ENCODE data around the gene GSE1. TPM values are rescaled to one million over a fixed set of nuclear protein-coding genes. Genes with fewer than 3 reads are reported as not detected.
A peak's percentile ranks its signal among the peaks of the same experiment; 100 is the strongest.

Gene GSE1
- total RNA-seq, result 10 to 100 TPM; 18.5 to 27.9 TPM

- Mint-ChIP-seq H3K36me3 (no peaks in the 10 kb centered on the region), H3K27ac (no peak within 1 kb of the TSS), H3K9me3 (no peaks in the 10 kb centered on the region)
- ATAC-seq (peak; percentile 54 to 63), DNase-seq (ENCODE audit: low spot score in 2 of 2) (peak; percentile 72 to 89)
Measured at GRCh38 chr16:85612801-85613603, at the start of gene GSE1. TSS of gene GSE1 (plus strand) at chr16:85613322. CDS start at chr16:85613392, 70 bp downstream.

- ATAC-seq, result peak in 1 of 2 donors; percentile 3
- Mint-ChIP-seq H3K9me3 (no peaks in the 10 kb centered on the region), H3K27ac (peak overlapping the region in 1 of 2 donors; percentile 25), H3K36me3 (peaks cover 0 to 9% of the 10 kb centered on the region in 2 donors)
- DNase-seq (ENCODE audit: low spot score in 2 of 2), result no peak
Measured at GRCh38 chr16:85563515-85564276, 49.4 kb upstream of the GSE1 start.

GRCh38 chr16:85564277-85565051 is 48.7 kb upstream of the GSE1 start:
- peak overlapping the region; percentile 25 to 52 for H3K27ac Mint-ChIP-seq
- peaks cover 0 to 14% of the 10 kb centered on the region in 2 donors for H3K36me3 Mint-ChIP-seq
- no peaks in the 10 kb centered on the region for H3K9me3 Mint-ChIP-seq
- ATAC-seq (peak; percentile 75 to 89), DNase-seq (ENCODE audit: low spot score in 2 of 2) (peak; percentile 30 to 67)

GRCh38 chr16:85565340-85565739 is 47.8 kb upstream of the GSE1 start:
- H3K27ac Mint-ChIP-seq, result no peak overlapping the region
- H3K9me3 Mint-ChIP-seq, result no peaks in the 10 kb centered on the region
- no peak for ATAC-seq
- H3K36me3 Mint-ChIP-seq, result peaks cover 0 to 18% of the 10 kb centered on the region in 2 donors
- no peak for DNase-seq (ENCODE audit: low spot score in 2 of 2)

GRCh38 chr16:85565801-85566526 is 47.2 kb upstream of the GSE1 start:
- H3K27ac Mint-ChIP-seq, result no peak overlapping the region
- ATAC-seq, result no peak

GRCh38 chr16:85566561-85567100 is 46.5 kb upstream of the GSE1 start:
- no peak for ATAC-seq
- Mint-ChIP-seq H3K9me3 (no peaks in the 10 kb centered on the region), H3K36me3 (peaks cover 0 to 29% of the 10 kb centered on the region in 2 donors), H3K27ac (no peak overlapping the region)
- DNase-seq (ENCODE audit: low spot score in 2 of 2), result no peak

More at GRCh38 chr16:85565801-85566526, 47.2 kb upstream of the GSE1 start:
- DNase-seq (ENCODE audit: low spot score in 2 of 2), result no peak
- Mint-ChIP-seq H3K9me3 (no peaks in the 10 kb centered on the region), H3K36me3 (peaks cover 0 to 23% of the 10 kb centered on the region in 2 donors)

- H3K27ac Mint-ChIP-seq, result peak overlapping the region in 1 of 2 donors; percentile 55
- no peaks in the 10 kb centered on the region for H3K9me3 Mint-ChIP-seq
- peaks cover 0 to 30% of the 10 kb centered on the region in 2 donors for H3K36me3 Mint-ChIP-seq
- no peak for DNase-seq (ENCODE audit: low spot score in 2 of 2)
- no peak for ATAC-seq
Measured at GRCh38 chr16:85567101-85567866, 45.8 kb upstream of the GSE1 start.

- DNase-seq (ENCODE audit: low spot score in 2 of 2) (no peak), ATAC-seq (no peak)
- Mint-ChIP-seq H3K9me3 (no peaks in the 10 kb centered on the region), H3K36me3 (peaks cover 0 to 30% of the 10 kb centered on the region in 2 donors), H3K27ac (no peak overlapping the region)
Measured at GRCh38 chr16:85567935-85568334, 45.2 kb upstream of the GSE1 start.

- H3K27ac Mint-ChIP-seq, result no peak overlapping the region
- no peaks in the 10 kb centered on the region for H3K9me3 Mint-ChIP-seq
- H3K36me3 Mint-ChIP-seq, result peaks cover 0 to 30% of the 10 kb centered on the region in 2 donors
- ATAC-seq (no peak), DNase-seq (ENCODE audit: low spot score in 2 of 2) (no peak)
Measured at GRCh38 chr16:85568519-85568918, 44.6 kb upstream of the GSE1 start.

GRCh38 chr16:85569039-85569614 is 44.0 kb upstream of the GSE1 start:
- Mint-ChIP-seq H3K27ac (peak overlapping the region in 1 of 2 donors; percentile 89), H3K9me3 (no peaks in the 10 kb centered on the region), H3K36me3 (peaks cover 0 to 30% of the 10 kb centered on the region in 2 donors)
- no peak for DNase-seq (ENCODE audit: low spot score in 2 of 2)
- no peak for ATAC-seq

- peaks cover 0 to 30% of the 10 kb centered on the region in 2 donors for H3K36me3 Mint-ChIP-seq
- DNase-seq (ENCODE audit: low spot score in 2 of 2) (no peak), ATAC-seq (peak; percentile 27 to 39)
- peak overlapping the region in 1 of 2 donors; percentile 89 for H3K27ac Mint-ChIP-seq
- H3K9me3 Mint-ChIP-seq, result no peaks in the 10 kb centered on the region
Measured at GRCh38 chr16:85569615-85570212, 43.4 kb upstream of the GSE1 start.

- ATAC-seq (peak; percentile 69 to 83), DNase-seq (ENCODE audit: low spot score in 2 of 2) (peak; percentile 15 to 78)
- Mint-ChIP-seq H3K36me3 (peaks cover 0 to 30% of the 10 kb centered on the region in 2 donors), H3K9me3 (no peaks in the 10 kb centered on the region), H3K27ac (peak overlapping the region; percentile 68 to 89)
Measured at GRCh38 chr16:85570213-85570734, 42.8 kb upstream of the GSE1 start.

- Mint-ChIP-seq H3K36me3 (peaks cover 0 to 30% of the 10 kb centered on the region in 2 donors), H3K27ac (peak overlapping the region; percentile 69 to 89), H3K9me3 (no peaks in the 10 kb centered on the region)
- DNase-seq (ENCODE audit: low spot score in 2 of 2) (peak in 1 of 2 donors; percentile 67), ATAC-seq (peak; percentile 48 to 70)
Measured at GRCh38 chr16:85570735-85571562, 42.2 kb upstream of the GSE1 start.

GRCh38 chr16:85571563-85571812 is 41.6 kb upstream of the GSE1 start:
- DNase-seq (ENCODE audit: low spot score in 2 of 2), result no peak
- no peak for ATAC-seq
- H3K36me3 Mint-ChIP-seq, result peaks cover 0 to 30% of the 10 kb centered on the region in 2 donors
- peak overlapping the region; percentile 69 to 89 for H3K27ac Mint-ChIP-seq
- no peaks in the 10 kb centered on the region for H3K9me3 Mint-ChIP-seq
